ENCODE results near the gene IFNA16.
"Not testable (repeated sequence)": the region's sequence is repeated elsewhere in the genome, so short reads cannot be mapped to it uniquely, and the experiment has no call there.

Gene IFNA16

DNA sequence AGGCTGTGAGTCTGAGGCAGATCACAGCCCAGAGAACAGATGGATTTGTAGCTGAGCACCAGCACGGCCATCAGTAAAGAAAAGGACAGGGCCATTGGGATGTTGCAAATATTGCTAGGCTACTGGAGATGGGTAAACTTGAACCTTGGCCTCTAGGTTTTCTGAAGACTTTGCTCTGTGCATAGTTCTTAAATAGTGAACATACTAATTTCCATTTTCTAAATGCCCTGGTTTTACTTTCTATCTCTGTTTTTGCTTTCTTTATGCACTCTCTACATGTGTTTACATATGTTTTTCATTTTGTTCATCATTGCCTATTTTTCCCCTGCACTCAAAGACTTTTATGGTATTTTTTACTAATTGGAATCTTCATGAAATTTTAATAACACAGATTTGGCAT, at the start of gene IFNA16:
Gene IFNA16, minus strand, starts transcription at position 101 of the 400 bp plus-strand sequence. Its CDS starts 6 bp downstream, at position 95.
- not testable (repeated sequence) for DNase-seq (ENCODE audit: low read depth)

DNA sequence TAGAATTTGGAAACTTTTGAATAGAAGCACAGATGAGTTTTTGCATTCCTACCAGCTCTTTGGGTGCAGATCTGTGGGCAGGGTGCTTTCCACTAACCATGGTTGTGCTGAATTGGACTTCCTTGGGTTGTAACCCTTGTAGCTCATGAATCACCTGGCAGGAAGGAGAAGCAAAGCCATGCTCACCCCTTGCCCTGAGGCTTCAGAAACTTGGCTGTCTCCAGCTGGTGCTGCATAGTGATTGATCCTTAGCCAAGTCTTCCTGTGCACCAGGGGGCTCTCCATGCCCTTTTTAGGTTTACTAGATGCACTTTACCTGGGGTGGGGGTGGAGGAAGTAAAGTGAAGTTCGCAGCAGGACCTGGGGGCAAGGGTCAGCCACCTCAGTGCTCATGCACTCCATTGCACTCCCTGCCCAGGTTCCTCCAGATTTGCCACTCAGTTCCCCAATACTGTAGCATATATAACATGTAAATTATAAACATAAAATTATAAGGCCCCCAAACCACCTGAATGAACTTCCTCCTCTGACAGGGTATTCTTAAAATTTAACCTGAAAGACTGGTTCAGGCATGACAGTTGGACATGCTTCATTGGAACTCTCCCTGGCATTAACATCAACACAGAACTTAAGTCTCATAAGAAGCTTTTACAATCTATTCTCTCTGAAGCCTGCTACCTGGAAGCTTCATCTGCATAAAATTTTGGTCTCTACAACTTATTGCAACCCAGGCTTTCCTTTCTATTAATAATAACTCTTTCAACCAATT, 48.5 kb upstream of the IFNA16 start:
- no peak for DNase-seq (ENCODE audit: low read depth)

DNA sequence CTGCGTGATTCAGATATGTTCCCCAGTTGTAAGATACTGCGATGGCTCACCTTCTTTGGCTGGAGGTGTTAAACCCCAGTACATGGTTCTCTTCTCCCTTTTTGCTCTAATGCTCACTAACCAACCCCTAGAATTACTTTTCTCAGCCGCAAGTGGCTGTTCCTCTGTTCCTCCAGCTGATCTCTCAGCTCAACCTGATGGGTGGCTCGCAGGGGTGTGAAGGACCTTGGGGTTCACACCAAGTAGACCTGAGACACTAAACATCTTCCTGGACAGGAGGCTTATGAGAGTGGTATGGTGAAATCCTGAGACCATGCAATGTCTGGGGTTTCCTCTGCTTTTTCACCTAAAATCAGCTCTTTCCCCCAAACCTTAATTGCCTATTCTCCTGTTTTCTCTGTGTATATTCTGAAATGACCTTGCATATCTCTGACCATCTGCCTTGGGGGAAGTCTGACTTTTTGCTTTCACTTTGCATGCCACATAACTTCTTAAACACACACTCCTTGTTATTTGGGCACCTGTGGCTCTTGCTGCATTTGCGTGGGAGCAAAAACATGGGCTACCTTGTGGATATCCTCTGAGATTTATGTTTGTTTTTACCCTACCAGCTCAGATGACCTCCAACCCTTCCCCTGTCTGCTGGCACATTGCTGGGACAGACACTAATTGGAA, 38.6 kb upstream of the IFNA16 start:
- no peak for DNase-seq (ENCODE audit: low read depth)

DNA sequence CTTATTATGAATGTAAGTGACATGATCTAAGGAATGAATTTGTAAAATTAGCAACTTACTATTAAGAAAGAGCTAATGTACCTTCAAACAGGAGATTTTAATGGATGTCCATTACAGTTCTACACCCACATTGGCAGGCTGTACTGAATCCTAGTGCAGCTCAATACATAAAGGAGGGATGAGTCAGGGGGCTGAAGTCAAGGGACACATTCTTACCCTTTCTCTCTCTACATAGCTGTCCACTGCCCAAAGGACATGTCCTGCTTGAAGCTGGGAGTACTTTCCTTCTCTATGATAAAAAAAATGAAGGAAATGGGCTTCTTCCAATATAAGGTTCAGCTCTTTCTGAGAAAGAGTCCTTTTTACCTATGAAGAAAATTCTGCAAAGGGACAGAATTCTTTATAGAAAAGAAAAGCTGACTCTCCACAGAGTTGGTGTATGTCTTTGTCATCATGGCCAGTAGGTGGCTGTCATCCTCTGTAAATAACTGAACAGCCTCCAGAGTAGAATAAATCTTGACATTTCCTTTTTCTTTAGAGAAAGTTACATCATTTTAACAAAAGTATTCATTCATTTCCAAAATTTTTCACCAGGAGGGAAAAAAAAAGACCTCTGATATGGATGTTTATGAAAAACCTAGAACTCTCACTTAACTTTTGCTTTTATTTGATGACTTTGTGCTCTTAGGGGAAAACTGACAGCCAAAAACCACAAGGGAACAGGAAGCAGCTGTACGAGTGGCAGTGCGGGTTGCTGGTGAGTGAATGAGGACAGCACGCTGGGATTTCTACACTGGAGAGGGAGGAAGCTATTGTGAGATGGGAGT, 35.8 kb upstream of the IFNA16 start:
- no peak for DNase-seq (ENCODE audit: low read depth)

DNA sequence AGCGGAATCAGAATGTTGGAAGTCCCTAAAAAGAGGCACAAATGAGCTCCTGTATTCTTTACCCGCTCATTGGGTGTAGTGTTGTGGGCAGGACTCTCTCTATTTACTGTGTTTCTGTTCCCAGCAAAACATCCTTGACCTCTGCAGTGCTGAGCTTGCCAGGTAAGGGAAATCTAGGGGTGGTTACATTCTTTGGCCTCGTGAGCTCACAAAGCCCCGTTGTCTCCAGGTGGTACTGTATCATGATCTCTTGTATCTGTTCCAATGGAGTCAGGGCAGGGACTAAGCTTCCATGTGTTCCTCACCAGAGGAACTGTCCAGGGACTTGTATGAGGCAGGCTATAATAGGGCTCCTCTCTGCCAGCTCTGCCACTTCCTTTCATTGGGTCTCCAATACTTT, 34.5 kb upstream of the IFNA16 start:
- no peak for DNase-seq (ENCODE audit: low read depth)

DNA sequence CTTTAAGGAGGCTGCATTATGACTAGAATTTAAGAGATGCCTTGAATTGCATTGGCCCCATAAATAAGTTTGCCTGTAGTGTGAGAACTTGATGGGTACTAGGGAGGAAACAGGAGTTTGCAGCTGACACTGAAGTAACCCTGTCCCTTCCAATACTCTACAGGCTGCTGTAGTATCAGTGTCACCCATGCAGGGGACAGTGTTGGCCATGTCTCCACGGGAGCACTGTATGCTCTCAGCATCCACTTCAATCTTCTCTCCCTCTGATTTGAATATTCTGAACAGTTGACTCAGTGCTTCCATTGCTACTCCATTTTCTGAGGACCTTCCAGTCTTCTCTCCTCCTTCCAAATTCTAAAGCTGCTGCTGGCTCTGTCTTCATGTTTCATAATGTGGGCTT, 34.1 kb upstream of the IFNA16 start:
- DNase-seq (ENCODE audit: low read depth): no peak

GRCh38 chr9:21244836-21245235, 27.7 kb upstream of the IFNA16 start:
- DNase-seq (ENCODE audit: low read depth): no peak

GRCh38 chr9:21239911-21240310, 22.8 kb upstream of the IFNA16 start, which contains the start of gene IFNA14:
TSS of gene IFNA14 (minus strand) at chr9:21240005. CDS start at chr9:21239935, 70 bp downstream.
- no peak for DNase-seq (ENCODE audit: low read depth)

- not testable (repeated sequence) for DNase-seq (ENCODE audit: low read depth)
Measured at GRCh38 chr9:21236360-21236714, 19.2 kb upstream of the IFNA16 start.

- DNase-seq (ENCODE audit: low read depth): not testable (repeated sequence)
Measured at GRCh38 chr9:21235468-21236359, 18.6 kb upstream of the IFNA16 start.

- DNase-seq (ENCODE audit: low read depth): no peak
Measured at GRCh38 chr9:21234153-21234687, 17.1 kb upstream of the IFNA16 start.

GRCh38 chr9:21233258-21233657, 16.1 kb upstream of the IFNA16 start:
- DNase-seq (ENCODE audit: low read depth): no peak

DNA sequence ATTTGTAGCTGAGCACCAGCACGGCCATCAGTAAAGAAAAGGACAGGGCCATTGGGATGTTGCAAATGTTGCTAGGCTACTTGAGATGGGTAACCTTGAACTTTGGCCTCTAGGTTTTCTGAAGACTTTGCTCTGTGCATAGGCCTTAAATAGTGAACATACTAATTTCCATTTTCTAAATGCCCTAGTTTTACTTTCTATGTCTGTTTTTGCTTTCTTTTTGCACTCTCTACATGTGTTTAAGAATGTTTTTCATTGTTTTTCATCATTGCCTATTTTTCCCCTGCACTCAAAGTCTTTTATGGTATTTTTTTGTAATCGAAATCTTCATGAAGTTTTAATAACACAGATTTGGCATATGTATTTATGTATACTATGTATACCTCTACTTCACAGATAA, 11.0 kb upstream of the IFNA16 start, which contains the start of gene IFNA17:
Gene IFNA17, minus strand, starts transcription at position 101 of the 400 bp plus-strand sequence. Its CDS starts 49 bp downstream, at position 52.
- no peak for DNase-seq (ENCODE audit: low read depth)

GRCh38 chr9:21213411-21214326, 3.4 kb downstream of the IFNA16 start:
- not testable (repeated sequence) for DNase-seq (ENCODE audit: low read depth)

DNA sequence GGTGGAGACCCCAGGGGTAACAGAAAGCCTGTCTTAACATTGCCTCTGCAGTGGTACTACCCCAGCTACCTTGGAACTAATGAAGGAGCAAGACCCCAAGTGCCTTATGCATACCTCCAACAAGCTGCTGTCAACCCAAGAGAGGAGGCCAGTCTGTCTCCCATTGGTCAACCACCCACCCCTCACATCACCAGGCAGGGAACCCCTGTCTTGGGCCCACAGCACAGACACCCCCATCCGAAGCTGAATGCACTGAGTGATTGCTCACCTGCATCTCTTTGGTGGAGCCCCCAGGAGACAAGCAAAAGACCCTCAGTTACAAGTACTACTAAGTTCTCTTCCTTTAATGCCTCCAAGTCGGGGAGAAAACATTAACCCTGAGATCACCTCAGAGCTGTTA, 5.0 kb downstream of the IFNA16 start:
- not testable (repeated sequence) for DNase-seq (ENCODE audit: low read depth)

- DNase-seq (ENCODE audit: low read depth): not testable (repeated sequence)
Measured at GRCh38 chr9:21210782-21211181, 6.3 kb downstream of the IFNA16 start.

GRCh38 chr9:21210311-21210710, 6.8 kb downstream of the IFNA16 start:
- DNase-seq (ENCODE audit: low read depth): no peak

- DNase-seq (ENCODE audit: low read depth): not testable (repeated sequence)
Measured at GRCh38 chr9:21207043-21207442, 10.1 kb downstream of the IFNA16 start, which contains the start of gene IFNA10. TSS of gene IFNA10 (minus strand) at chr9:21207143. CDS start at chr9:21207097, 46 bp downstream.

DNA sequence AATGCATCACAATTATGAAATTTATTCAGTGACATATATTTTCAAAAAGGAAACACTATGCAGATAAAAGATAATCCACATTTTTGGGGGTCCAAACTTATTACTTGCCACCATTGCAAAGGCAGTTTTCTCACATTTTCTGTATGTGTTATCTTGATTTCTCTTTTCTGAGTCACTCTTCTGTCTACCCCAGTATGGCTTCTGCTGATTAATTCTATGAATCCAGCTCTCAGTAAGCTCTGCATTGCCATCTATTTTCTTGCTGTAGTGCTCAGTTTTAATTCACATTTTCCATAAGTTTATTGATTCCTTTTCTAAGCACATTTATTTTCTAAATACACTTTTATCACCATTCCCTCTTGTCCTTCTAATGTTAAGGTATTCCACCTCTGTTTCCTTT, 11.9 kb downstream of the IFNA16 start:
- no peak for DNase-seq (ENCODE audit: low read depth)

DNA sequence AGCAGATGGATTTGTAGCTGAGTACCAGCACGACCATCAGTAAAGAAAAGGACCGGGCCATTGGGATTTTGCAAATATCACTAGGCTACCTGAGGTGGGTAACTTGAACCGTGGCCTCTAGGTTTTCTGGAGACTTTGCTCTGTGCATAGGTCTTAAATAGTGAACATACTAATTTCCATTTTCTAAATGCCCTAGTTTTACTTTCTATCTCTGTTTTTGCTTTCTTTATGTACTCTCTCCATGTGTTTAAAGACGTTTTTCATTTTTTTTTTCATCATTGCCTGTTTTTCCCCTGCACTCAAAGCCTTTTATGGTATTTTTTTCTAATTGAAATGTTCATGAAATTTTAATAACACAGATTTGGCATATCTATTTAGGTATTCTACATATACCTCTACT, 15.0 kb downstream of the IFNA16 start, which contains the start of gene IFNA7:
Gene IFNA7, minus strand, starts transcription at position 101 of the 400 bp plus-strand sequence. Its CDS starts 40 bp downstream, at position 61.
- DNase-seq (ENCODE audit: low read depth): not testable (repeated sequence)

All from CMK (cell line).